Stimulated activated CD4-positive, alpha-beta T cell treated with anti-CD3 and anti-CD28 coated beads, Interleukin-12 subunit alpha, Interleukin-12 subunit beta, amount 100 ng/mL, for 24 hours (primary cell): ENCODE data around the gene PIGO.
A peak's percentile ranks its signal among the peaks of the same experiment; 100 is the strongest.

Experiments
- DNase-seq, 2 experiments: peaks; one replicate each; pipeline ENCODE4 v3.0.0-alpha.2; 2020; ENCODE audit warnings: low read depth in 2 of 2

PIGO gene

GRCh38 chr9:35096035-35096849, at the start of gene PIGO:
Gene PIGO (minus strand): TSS chr9:35096591. CDS start chr9:35095565, 1,026 bp downstream.
- peak; percentile 79 to 84 for DNase-seq

GRCh38 chr9:35142037-35142436, 45.6 kb upstream of the PIGO start:
- no peak for DNase-seq

GRCh38 chr9:35140093-35140492, 43.7 kb upstream of the PIGO start:
- no peak for DNase-seq

GRCh38 chr9:35136866-35137265, 40.5 kb upstream of the PIGO start:
- no peak for DNase-seq

- no peak for DNase-seq
Observed at GRCh38 chr9:35135988-35136387, 39.6 kb upstream of the PIGO start.

GRCh38 chr9:35134920-35135319, 38.5 kb upstream of the PIGO start:
- DNase-seq: no peak

GRCh38 chr9:35116898-35117551, 20.6 kb upstream of the PIGO start:
- peak; percentile 71 to 78 for DNase-seq

- DNase-seq: no peak
Observed at GRCh38 chr9:35116539-35116897, 20.1 kb upstream of the PIGO start.

- peak; percentile 85 to 89 for DNase-seq
Observed at GRCh38 chr9:35115680-35116538, 19.5 kb upstream of the PIGO start, which contains the start of gene ATOSB. Gene ATOSB (minus strand): TSS chr9:35115862. CDS start chr9:35108274, 7,588 bp downstream.

- no peak for DNase-seq
Observed at GRCh38 chr9:35114840-35115628, 18.6 kb upstream of the PIGO start.

- peak in 1 of 2 experiments; percentile 60 for DNase-seq
Observed at GRCh38 chr9:35114113-35114839, 17.9 kb upstream of the PIGO start.

GRCh38 chr9:35112257-35113020, 16.0 kb upstream of the PIGO start:
- DNase-seq: no peak

GRCh38 chr9:35111001-35111933, 14.9 kb upstream of the PIGO start:
- DNase-seq: peak; percentile 91 to 95

- DNase-seq: no peak
Observed at GRCh38 chr9:35110327-35110761, 14.0 kb upstream of the PIGO start.

- no peak for DNase-seq
Observed at GRCh38 chr9:35108946-35109575, 12.7 kb upstream of the PIGO start.

GRCh38 chr9:35108461-35108860, 12.1 kb upstream of the PIGO start:
- no peak for DNase-seq

GRCh38 chr9:35107297-35108290, 11.2 kb upstream of the PIGO start:
- DNase-seq: no peak
